IPS-NIHi7 (cell line): ENCODE data around the gene INKA1.
A peak's percentile ranks its signal among the peaks of the same experiment; 100 is the strongest.
"Not testable (repeated sequence)": the region's sequence is repeated elsewhere in the genome, so short reads cannot be mapped to it uniquely, and the experiment has no call there.

Experiments used
- DNase-seq: peaks from one replicate; pipeline ENCODE4 v3.0.0; 2012; ENCODE audit warnings: mixed read lengths; ENCODE audit errors: extremely low spot score

INKA1 gene

GRCh38 chr3:49807431-49808114, 4.5 kb downstream of the INKA1 start:
- no peak for DNase-seq

GRCh38 chr3:49812916-49813496, 9.9 kb downstream of the INKA1 start:
- DNase-seq: no peak

DNA sequence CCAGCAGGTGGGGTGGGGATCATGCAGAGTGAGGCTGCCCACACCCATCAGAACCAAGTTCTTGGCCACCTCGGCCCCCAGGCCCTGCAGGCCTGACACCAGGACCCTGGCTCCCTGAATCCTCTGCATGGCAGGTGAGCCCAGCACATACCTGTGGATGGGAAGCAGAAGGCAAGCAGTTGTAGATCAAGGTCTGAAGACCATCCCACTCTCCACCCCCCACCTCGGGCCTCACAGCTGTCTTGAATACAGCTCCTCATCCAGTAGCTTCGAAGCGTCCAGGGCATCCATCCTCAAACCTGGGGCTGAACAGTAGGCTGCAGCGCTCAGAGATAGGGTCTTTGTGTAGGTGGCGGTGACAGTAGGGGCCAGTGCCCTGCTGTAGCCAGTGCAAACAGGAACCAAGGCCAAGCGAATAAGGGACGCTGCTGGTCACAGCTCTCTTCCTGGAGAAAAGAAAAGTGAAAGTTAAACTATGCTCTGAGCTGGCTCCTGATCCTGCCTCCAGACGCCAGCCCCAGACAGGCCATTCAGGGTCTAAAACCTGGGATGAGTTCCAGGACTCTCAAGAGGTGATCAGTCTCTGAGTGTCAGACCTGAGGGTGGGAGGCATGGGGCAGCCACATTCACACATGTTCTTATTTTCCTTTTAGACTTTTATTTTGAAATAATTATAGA, 10.6 kb downstream of the INKA1 start, which contains the start of gene UBA7:
UBA7 (minus strand) TSS at position 457 of the 678 bp plus-strand sequence; CDS start at position 291, 166 bp downstream.
- no peak for DNase-seq

DNA sequence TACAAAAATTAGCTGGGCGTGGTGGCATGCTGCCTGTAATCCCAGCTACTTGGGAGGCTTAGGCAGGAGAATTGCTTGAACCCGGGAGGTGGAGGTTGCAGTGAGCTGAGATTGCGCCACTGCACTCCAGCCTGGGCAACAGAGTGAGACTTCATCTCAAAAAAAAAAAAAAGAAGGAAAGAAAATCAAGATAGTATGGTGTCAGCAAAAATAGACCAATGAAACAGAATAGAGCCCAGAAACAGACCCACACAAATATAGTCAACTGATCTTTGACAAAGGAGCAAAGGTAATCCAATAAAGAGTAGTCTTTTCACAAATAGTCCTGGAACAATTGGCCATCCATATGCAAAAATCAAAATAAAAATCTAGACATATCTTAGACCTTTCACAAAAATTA, 20.1 kb downstream of the INKA1 start:
- not testable (repeated sequence) for DNase-seq

DNA sequence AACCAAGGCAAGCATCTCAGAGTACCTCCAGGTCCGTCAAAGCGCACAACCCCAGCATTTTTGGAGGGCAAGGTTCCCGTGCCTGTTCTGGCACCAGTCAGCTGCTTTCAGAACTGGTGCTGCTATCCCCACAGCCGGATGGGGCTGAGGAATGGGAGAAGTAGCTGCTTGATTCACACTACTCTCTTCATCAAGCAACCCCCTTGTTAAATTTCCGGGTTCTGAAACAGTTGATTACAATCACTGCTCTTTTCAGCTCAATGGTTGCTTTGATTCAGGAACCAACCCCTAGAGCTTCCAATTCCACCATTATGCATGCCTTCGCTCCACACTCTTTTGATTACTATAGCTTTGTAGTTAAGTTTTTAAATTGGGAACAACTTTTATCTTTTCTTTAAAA, 23.0 kb downstream of the INKA1 start:
- no peak for DNase-seq

GRCh38 chr3:49831341-49831740, 28.3 kb downstream of the INKA1 start:
- DNase-seq: no peak

DNA sequence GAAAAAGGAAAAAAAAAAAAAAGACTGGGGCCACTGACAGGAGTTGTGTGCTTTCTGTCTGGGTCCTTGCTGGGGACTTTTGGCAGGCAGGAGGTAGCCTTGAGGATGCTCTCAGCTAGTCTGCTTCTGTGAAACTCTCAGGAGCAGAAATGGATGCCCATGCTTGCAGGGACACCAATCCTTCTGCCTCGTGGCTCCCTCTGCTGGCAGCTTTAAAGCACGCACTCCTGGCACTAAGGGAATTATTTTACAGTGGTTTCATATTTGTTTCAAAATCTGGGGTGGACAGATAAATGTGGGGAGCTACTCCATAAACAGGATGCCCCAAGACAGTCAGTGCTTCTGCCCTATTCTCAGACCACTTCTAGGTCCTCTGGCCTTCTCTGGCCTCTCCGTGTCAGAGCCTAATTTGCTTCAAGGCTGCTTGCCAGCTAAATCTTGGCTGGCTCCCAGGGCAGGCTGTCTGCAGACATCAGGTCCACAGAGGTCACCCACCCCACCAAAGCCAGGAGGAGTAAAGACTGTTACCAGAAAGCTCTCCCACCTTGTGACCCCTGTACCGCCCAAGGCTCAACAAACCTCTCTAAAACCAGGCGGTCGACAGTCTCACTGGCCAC, 36.2 kb downstream of the INKA1 start:
- peak; percentile 82 for DNase-seq

- no peak for DNase-seq
These were observed 37.3 kb downstream of the INKA1 start for GRCh38 chr3:49840388-49840787.

GRCh38 chr3:49841126-49841696, 38.1 kb downstream of the INKA1 start:
- peak; percentile 75 for DNase-seq

DNA sequence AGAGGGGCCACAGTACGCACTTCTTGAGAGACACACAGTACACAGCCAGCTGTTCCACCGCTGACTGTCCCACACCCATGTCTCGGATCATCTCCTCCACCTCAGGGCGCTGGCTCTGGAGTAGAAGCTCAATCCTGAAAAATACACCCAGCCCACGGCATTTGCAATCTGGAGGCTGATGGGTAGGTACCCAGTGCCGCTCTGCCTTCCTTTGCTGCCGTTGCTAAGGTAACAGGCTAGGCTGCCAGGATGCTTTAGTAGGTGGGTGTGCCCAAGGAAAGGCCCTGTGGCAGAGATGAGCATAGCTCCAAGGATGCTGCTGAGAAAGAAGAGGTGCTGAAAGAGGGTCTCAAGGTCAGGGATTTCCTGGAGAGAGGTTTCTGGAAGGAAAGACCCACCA, 38.7 kb downstream of the INKA1 start:
- DNase-seq: no peak

DNA sequence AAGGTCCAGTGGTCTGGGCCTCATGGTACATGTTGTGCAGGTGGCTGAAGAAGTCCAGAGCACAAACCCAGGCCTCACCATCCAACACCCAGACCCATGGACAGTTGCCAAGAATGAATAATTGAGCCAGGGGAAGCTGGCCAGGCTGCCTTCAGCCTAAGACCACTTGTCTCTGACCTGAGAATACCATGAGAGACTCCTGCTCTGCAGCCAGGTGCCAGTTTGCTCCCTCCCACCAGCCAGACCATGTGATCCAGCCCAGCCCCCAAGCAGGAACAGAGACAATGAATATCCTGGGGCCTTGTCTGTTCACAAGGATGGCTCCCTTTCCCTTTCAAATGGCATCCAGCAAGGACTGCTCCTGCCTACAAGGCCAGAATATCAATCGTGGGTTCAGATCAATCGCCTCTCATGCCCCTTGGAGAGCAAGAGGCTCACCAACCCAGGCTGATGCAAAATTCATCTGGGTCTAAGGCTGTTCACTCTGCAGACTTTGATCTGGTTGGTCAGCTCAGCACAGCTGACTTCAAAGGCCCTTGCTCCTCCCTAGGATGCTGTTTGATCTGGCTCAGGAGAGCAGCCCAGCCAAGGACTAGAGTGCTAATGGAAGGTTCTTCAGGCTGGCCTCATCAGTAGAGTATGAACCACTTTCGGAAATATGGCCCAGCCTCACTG, 39.9 kb downstream of the INKA1 start:
- no peak for DNase-seq

GRCh38 chr3:49844464-49845183, 41.6 kb downstream of the INKA1 start:
- DNase-seq: no peak

DNA sequence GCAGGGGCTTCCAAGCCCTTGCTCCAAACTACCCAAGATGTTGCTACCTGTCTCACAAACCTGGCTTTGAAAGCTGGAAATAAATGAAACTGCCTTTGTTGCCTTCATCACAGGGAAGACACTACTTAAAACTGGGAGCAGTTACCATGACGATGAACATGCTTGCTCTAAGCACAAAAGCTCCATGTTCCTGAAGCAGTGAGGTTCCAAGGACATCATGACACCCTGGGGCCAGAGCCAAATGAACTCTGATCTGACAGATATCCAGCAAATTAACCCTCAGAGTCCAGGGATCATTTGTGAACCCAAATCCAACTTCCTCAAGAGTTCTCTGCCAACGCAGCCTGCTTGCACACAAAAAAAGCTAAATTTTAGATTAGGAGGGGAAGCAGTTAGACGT, 42.6 kb downstream of the INKA1 start:
- DNase-seq: no peak
